HEK293 (cell line): Measurements from ENCODE around the gene CRTC1.

Experiments
- GFI1B ChIP-seq: fragments of 450-650 bp; formaldehyde crosslinking; IDR thresholded peaks from 2 replicates; pipeline ENCODE4 v1.5.1; 2016; ENCODE audit warnings: missing biosample characterization, missing genetic modification characterization
- KLF1 ChIP-seq: fragments of 450-650 bp; formaldehyde crosslinking; IDR thresholded peaks from 2 replicates; pipeline ENCODE4 v1.5.1; 2016; ENCODE audit warnings: missing biosample characterization, missing genetic modification characterization
- KLF10 ChIP-seq: fragments of 450-650 bp; IDR thresholded peaks from 2 replicates; pipeline ENCODE4 v1.5.1; 2018; ENCODE audit warnings: missing biosample characterization, mild to moderate bottlenecking, missing genetic modification characterization
- OVOL3 ChIP-seq: fragments of 450-650 bp; formaldehyde crosslinking; IDR thresholded peaks from 2 replicates; pipeline ENCODE4 v1.5.1; 2016; ENCODE audit warnings: missing biosample characterization, missing genetic modification characterization
- PATZ1 ChIP-seq: fragments of 450-650 bp; formaldehyde crosslinking; IDR thresholded peaks from 2 replicates; pipeline ENCODE4 v1.5.1; 2016; ENCODE audit warnings: missing biosample characterization, missing genetic modification characterization
- ZBTB11 ChIP-seq: fragments of 450-650 bp; formaldehyde crosslinking; conservative IDR thresholded peaks from 2 replicates; pipeline ENCODE4 v1.5.1; 2016; ENCODE audit warnings: low read depth, missing biosample characterization, missing genetic modification characterization
- ZFP3 ChIP-seq: fragments of 450-650 bp; formaldehyde crosslinking; IDR thresholded peaks from 2 replicates; pipeline ENCODE4 v1.5.1; 2016; ENCODE audit warnings: low read depth, missing biosample characterization, missing genetic modification characterization
- ZFP37 ChIP-seq: fragments of 450-650 bp; formaldehyde crosslinking; IDR thresholded peaks from 2 replicates; pipeline ENCODE4 v1.5.1; 2016; ENCODE audit warnings: missing biosample characterization, missing genetic modification characterization
- ZFP69B ChIP-seq: fragments of 450-650 bp; formaldehyde crosslinking; IDR thresholded peaks from 2 replicates; pipeline ENCODE4 v1.5.1; 2016; ENCODE audit warnings: missing biosample characterization, missing genetic modification characterization
- ZNF112 ChIP-seq: fragments of 450-650 bp; formaldehyde crosslinking; IDR thresholded peaks from 2 replicates; pipeline ENCODE4 v1.5.0; 2017; ENCODE audit warnings: missing biosample characterization, missing genetic modification characterization
- ZNF140 ChIP-seq: fragments of 450-650 bp; formaldehyde crosslinking; IDR thresholded peaks from 2 replicates; pipeline ENCODE4 v1.5.1; 2016; ENCODE audit warnings: missing biosample characterization, missing genetic modification characterization
- ZNF146 ChIP-seq: fragments of 450-650 bp; formaldehyde crosslinking; IDR thresholded peaks from 2 replicates; pipeline ENCODE4 v1.5.1; 2016; ENCODE audit warnings: missing biosample characterization, missing genetic modification characterization
- ZNF155 ChIP-seq: fragments of 450-650 bp; formaldehyde crosslinking; IDR thresholded peaks from 2 replicates; pipeline ENCODE4 v1.5.1; 2016; ENCODE audit warnings: missing biosample characterization, missing genetic modification characterization
- ZNF292 ChIP-seq: fragments of 450-650 bp; formaldehyde crosslinking; IDR thresholded peaks from 2 replicates; pipeline ENCODE4 v1.5.1; 2016; ENCODE audit warnings: low read depth, missing biosample characterization, missing genetic modification characterization, borderline replicate concordance
- ZNF302 ChIP-seq: fragments of 450-650 bp; formaldehyde crosslinking; IDR thresholded peaks from 2 replicates; pipeline ENCODE4 v1.5.1; 2016; ENCODE audit warnings: missing biosample characterization, missing genetic modification characterization, low read depth
- ZNF350 ChIP-seq: fragments of 450-650 bp; formaldehyde crosslinking; IDR thresholded peaks from 2 replicates; pipeline ENCODE4 v1.5.0; 2017; ENCODE audit warnings: missing biosample characterization, mild to moderate bottlenecking, missing genetic modification characterization
- ZNF366 ChIP-seq: fragments of 450-650 bp; formaldehyde crosslinking; conservative IDR thresholded peaks from 2 replicates; pipeline ENCODE4 v1.5.1; 2016; ENCODE audit warnings: missing biosample characterization, missing genetic modification characterization
- ZNF398 ChIP-seq: fragments of 450-650 bp; formaldehyde crosslinking; IDR thresholded peaks from 2 replicates; pipeline ENCODE4 v1.5.1; 2017; ENCODE audit warnings: missing biosample characterization, missing genetic modification characterization
- ZNF423 ChIP-seq: fragments of 450-650 bp; formaldehyde crosslinking; IDR thresholded peaks from 2 replicates; pipeline ENCODE4 v1.5.1; 2016; ENCODE audit warnings: missing biosample characterization, missing genetic modification characterization
- ZNF48 ChIP-seq: fragments of 450-650 bp; formaldehyde crosslinking; IDR thresholded peaks from 2 replicates; pipeline ENCODE4 v1.5.1; 2016; ENCODE audit warnings: missing biosample characterization, missing genetic modification characterization
- ZNF549 ChIP-seq: fragments of 450-650 bp; IDR thresholded peaks from 2 replicates; pipeline ENCODE4 v1.5.1; 2018; ENCODE audit warnings: missing biosample characterization, missing genetic modification characterization, mild to moderate bottlenecking, inconsistent platforms, moderate library complexity
- ZNF585B ChIP-seq: fragments of 450-650 bp; formaldehyde crosslinking; IDR thresholded peaks from 2 replicates; pipeline ENCODE4 v1.5.1; 2016; ENCODE audit warnings: missing biosample characterization, missing genetic modification characterization
- ZNF596 ChIP-seq: fragments of 450-650 bp; IDR thresholded peaks from 2 replicates; pipeline ENCODE4 v1.5.0; 2018; ENCODE audit warnings: missing biosample characterization, mild to moderate bottlenecking, missing genetic modification characterization, moderate library complexity
- ZNF600 ChIP-seq: fragments of 450-650 bp; formaldehyde crosslinking; IDR thresholded peaks from 2 replicates; pipeline ENCODE4 v1.5.1; 2016; ENCODE audit warnings: missing biosample characterization, missing genetic modification characterization
- ZNF629 ChIP-seq: fragments of 450-650 bp; formaldehyde crosslinking; IDR thresholded peaks from 2 replicates; pipeline ENCODE4 v1.5.1; 2017; ENCODE audit warnings: missing biosample characterization, missing genetic modification characterization
- ZNF639 ChIP-seq: fragments of 450-650 bp; formaldehyde crosslinking; IDR thresholded peaks from 2 replicates; pipeline ENCODE4 v1.5.1; 2016; ENCODE audit warnings: missing biosample characterization, missing genetic modification characterization
- ZNF658 ChIP-seq: fragments of 450-650 bp; formaldehyde crosslinking; IDR thresholded peaks from 2 replicates; pipeline ENCODE4; 2016; ENCODE audit warnings: missing biosample characterization, missing genetic modification characterization
- ZNF660 ChIP-seq: fragments of 450-650 bp; IDR thresholded peaks from 2 replicates; pipeline ENCODE4 v1.5.1; 2018; ENCODE audit warnings: missing biosample characterization, mild to moderate bottlenecking, missing genetic modification characterization
- ZNF701 ChIP-seq: fragments of 450-650 bp; formaldehyde crosslinking; IDR thresholded peaks from 2 replicates; pipeline ENCODE4 v1.5.1; 2016; ENCODE audit warnings: missing biosample characterization, missing genetic modification characterization
- ZNF704 ChIP-seq: fragments of 450-650 bp; formaldehyde crosslinking; IDR thresholded peaks from 2 replicates; pipeline ENCODE4 v1.5.1; 2016; ENCODE audit warnings: missing biosample characterization, missing genetic modification characterization
- ZSCAN23 ChIP-seq: fragments of 450-650 bp; formaldehyde crosslinking; IDR thresholded peaks from 2 replicates; pipeline ENCODE4 v1.5.1; 2016; ENCODE audit warnings: missing biosample characterization, missing genetic modification characterization

CRTC1 gene

GRCh38 chr19:18683109-18683957 lies at the start of gene CRTC1 (continued):
- TF ChIP-seq PATZ1 (peak; percentile 80), ZNF398 (tag by site-specific recombination) (peak; percentile 96), ZNF639 (tag by site-specific recombination) (no peak), ZNF112 (no peak), KLF1 (no peak; the same call in 1 of the 2 replicates), ZNF48 (no peak), OVOL3 (tag by site-specific recombination) (no peak), ZNF704 (tag by site-specific recombination) (no peak), ZNF146 (tag by site-specific recombination) (no peak), ZNF600 (tag by site-specific recombination) (no peak), ZNF366 (no peak), ZNF423 (tag by site-specific recombination) (no peak), ZNF302 (no peak), ZFP69B (tag by site-specific recombination) (peak; percentile 25; the same call in 1 of the 2 replicates), ZNF629 (tag by site-specific recombination) (0 out of 2 replicates have a peak, but pooled peaks have one; percentile 30), ZNF596 (tag by site-specific recombination) (no peak), ZSCAN23 (tag by site-specific recombination) (no peak), ZNF155 (tag by site-specific recombination) (no peak), ZNF660 (tag by site-specific recombination) (no peak), ZNF701 (tag by site-specific recombination) (no peak), KLF10 (tag by site-specific recombination) (peak; percentile 64; the same call in 1 of the 2 replicates), GFI1B (no peak), ZNF350 (no peak), ZNF140 (tag by site-specific recombination) (no peak), ZNF585B (tag by site-specific recombination) (no peak), ZNF658 (tag by site-specific recombination) (no peak), ZFP3 (tag by site-specific recombination) (no peak), ZFP37 (no peak), ZBTB11 (no peak), ZNF292 (tag by site-specific recombination) (no peak), ZNF549 (tag by site-specific recombination) (no peak)
